LNCAP (cell line): Measurements from ENCODE around the gene PABPN1L.

Source experiments
- CTCF ChIP-seq: fragments of 450-650 bp; IDR thresholded peaks from 2 replicates; pipeline ENCODE4 v1.5.1; 2017; ENCODE audit warnings: mild to moderate bottlenecking

The PABPN1L gene

GRCh38 chr16:88865742-88866141 lies 718 bp downstream of the PABPN1L start:
- TF ChIP-seq CTCF: no peak

- TF ChIP-seq CTCF: no peak
Measured at GRCh38 chr16:88865310-88865709, 1.1 kb downstream of the PABPN1L start.

GRCh38 chr16:88864521-88864920 lies 1.9 kb downstream of the PABPN1L start:
- TF ChIP-seq CTCF: no peak

GRCh38 chr16:88864099-88864498 lies 2.4 kb downstream of the PABPN1L start:
- no peak for TF ChIP-seq CTCF

GRCh38 chr16:88863426-88863825 lies 3.0 kb downstream of the PABPN1L start:
- no peak for TF ChIP-seq CTCF

GRCh38 chr16:88862968-88863367 lies 3.5 kb downstream of the PABPN1L start:
- TF ChIP-seq CTCF: no peak

GRCh38 chr16:88861359-88861758 lies 5.1 kb downstream of the PABPN1L start:
- no peak for TF ChIP-seq CTCF

GRCh38 chr16:88859381-88860091 lies 6.9 kb downstream of the PABPN1L start:
- no peak for TF ChIP-seq CTCF
